Body of pancreas (tissue), 4 donors: ENCODE results near the gene GALNT12.

Experiments used
- POLR2A ChIP-seq, 3 donors: fragments of 450-650 bp; IDR thresholded peaks; one replicate each; pipeline ENCODE4 v1.6.1; 2016; ENCODE audit warnings: antibody characterized with exemption in 3 of 3, mild to moderate bottlenecking in 2 of 3
- TF ChIP-seq, protein P1 (sequence below), 7 experiments: fragments of 450-650 bp in 4 of 7; fragments of 200-600 bp in 3 of 7; sonication (generic) in 3 of 7; IDR thresholded peaks; one replicate each; pipeline ENCODE4 v1.5.1; 2016 to 2019; ENCODE audit warnings: antibody characterized with exemption in 7 of 7

DNA sequence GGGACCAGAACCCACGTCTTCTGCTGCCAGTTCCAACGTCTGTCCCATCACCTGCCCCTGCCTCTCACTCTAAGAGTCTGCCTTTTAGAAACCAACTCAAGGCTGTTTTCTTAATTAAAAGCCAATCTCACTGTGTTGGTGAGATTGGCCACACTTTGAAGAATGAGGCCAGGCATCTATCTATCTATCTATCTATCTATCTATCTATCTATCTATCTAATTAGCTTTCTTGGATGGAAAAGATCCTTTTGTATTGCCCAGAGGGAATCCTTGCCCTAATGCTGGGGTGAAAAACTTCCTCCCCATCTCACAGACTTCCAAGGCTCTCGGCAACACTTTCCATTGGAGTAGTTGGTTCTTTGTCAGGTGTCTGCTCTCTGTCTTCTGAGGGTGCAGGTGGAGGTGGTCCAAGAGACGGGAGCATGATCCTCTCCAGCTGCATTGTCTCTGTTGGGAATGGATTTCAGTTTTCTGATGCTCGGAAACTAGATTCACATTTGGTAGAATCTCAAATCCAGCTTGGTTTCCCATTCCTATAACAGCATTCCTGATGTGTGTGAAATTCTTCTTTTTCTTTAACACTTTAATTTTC, 57.9 kb downstream of the GALNT12 start:
- TF ChIP-seq, protein P1, sequence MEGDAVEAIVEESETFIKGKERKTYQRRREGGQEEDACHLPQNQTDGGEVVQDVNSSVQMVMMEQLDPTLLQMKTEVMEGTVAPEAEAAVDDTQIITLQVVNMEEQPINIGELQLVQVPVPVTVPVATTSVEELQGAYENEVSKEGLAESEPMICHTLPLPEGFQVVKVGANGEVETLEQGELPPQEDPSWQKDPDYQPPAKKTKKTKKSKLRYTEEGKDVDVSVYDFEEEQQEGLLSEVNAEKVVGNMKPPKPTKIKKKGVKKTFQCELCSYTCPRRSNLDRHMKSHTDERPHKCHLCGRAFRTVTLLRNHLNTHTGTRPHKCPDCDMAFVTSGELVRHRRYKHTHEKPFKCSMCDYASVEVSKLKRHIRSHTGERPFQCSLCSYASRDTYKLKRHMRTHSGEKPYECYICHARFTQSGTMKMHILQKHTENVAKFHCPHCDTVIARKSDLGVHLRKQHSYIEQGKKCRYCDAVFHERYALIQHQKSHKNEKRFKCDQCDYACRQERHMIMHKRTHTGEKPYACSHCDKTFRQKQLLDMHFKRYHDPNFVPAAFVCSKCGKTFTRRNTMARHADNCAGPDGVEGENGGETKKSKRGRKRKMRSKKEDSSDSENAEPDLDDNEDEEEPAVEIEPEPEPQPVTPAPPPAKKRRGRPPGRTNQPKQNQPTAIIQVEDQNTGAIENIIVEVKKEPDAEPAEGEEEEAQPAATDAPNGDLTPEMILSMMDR (IDR thresholded peaks at IDR 0.05), result no peak
- no peak for TF ChIP-seq POLR2A (IDR thresholded peaks at IDR 0.05)
